Left renal cortex interstitium (tissue), 4 donors: Measurements from ENCODE around the gene OR56A5. TPM values are rescaled to one million over a fixed set of nuclear protein-coding genes. Genes with fewer than 3 reads are reported as not detected.

Source experiments
- DNase-seq, 4 donors: peaks; one replicate each; pipeline ENCODE4 v3.0.0-alpha.2; 2013; ENCODE audit warnings: low read depth in 4 of 4, low spot score in 2 of 4, missing footprints in 1 of 4
- polyA plus RNA-seq, 4 donors: library from polyadenylated mRNA; unstranded; fragments of 120-200 nt; gene quantifications; one replicate each; pipeline ENCODE4 v1.2.1, GENCODE V29; 2013; ENCODE audit not compliant: insufficient read length in 4 of 4

The OR56A5 gene
- polyA plus RNA-seq, 4 donors, result not detected

DNA sequence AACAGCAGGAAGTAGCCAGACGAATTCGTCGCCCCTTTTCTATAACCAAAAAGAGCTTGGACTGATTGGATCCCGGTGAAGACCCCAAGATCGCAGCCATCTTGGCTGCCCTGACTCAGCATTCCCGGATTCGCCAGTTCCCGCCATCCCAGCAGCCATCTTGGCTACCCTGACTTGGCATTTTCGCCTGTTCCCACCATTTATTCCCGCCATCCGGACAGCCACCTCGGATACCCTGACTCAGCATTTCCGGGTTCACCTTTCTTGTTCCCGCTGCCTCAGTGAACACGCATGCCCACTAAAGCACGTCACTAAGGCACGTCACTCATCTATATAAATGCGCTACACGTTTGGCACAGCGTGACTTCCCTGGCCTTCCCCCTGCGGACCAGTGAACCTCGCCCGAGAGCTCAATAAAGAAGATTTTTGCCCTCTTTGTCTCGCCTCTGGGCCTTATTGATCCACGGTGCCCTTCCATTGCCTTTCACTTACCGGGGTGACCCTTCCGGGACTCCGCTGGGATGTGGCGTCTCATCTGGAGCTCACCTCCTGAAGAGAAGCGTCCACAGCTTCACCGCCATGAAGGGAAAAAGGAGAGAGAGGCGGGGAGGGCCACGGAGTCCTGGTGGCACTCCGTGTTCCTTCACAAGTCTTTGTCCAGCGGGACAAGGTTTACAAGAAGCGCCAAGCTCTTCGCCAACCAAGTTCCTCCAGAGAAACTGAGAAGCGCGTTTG lies 30.3 kb downstream of the OR56A5 start:
- DNase-seq, result no peak

DNA sequence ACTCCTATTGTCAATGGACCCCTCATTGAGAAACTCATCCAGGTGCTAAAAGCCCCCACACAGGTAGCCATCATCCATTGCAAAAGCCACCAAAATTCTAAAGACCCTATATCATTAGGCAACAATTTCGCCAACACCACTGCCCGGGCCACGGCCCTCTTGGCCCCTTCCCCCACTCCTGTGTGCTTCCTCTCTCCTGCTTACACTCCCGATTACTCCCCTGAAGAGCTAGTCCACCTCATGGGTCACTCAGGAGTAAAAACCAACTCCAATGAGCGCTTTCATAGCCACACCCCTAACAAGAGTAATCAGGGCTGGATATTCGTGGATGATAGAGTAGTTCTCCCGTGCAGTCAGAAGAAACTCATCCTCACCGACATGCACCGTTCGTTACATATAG lies 35.2 kb downstream of the OR56A5 start:
- DNase-seq, result no peak

DNA sequence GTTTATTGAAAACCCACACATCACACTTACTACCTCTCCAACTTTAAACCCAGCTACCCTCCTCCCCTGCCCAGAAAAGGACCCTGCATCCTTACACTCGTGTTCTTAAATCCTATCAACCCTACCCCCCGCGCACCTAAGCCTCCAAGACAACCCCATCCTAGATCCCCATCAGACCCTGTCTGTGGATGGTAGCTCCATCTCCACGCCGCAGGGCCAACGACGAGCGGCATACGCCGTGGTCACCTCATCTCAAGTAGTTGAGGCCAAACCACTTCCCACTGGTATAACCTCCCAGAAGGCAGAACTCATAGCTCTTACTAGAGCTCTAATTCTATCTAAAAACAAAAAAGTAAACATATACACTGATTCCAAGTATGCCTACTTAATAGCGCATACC lies 35.6 kb downstream of the OR56A5 start:
- no peak for DNase-seq

DNA sequence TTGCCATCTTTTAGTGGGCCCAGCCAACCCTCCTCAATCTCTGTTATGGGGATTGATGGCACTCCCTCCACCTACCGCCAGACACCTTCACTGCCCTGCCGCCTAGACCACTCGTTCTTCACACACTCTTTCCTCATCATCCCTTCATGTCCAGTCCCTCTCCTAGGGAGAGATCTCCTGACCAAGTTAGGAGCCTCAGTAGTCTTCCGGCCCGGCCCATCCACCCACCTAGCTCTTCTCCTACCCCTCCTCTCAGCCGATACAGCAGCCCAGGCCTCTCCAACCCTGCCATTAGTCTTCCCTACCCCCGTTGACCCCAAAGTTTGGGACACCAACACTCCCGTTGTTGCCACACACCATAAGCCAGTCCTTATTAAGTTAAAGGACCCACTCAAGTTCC lies 37.2 kb downstream of the OR56A5 start:
- no peak for DNase-seq

DNA sequence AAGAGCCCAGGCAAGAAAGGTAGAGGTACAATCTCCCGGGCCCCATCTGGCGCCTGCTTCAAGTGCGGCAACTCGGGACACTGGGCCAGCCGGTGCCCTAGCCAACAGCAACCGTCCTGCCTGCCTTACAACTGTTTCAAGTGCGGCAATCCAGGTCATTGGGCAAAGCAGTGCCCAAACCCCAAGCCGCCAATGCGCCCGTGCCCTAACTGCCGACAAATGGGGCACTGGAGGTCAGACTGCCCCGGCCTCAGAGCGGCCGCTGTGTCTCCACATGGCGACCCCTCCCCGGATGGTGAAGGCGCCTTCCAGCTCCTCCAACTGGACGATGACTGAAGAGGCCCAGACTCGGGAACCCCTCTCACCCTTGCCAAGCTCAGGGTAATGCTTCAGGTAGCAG lies 37.7 kb downstream of the OR56A5 start:
- no peak for DNase-seq

DNA sequence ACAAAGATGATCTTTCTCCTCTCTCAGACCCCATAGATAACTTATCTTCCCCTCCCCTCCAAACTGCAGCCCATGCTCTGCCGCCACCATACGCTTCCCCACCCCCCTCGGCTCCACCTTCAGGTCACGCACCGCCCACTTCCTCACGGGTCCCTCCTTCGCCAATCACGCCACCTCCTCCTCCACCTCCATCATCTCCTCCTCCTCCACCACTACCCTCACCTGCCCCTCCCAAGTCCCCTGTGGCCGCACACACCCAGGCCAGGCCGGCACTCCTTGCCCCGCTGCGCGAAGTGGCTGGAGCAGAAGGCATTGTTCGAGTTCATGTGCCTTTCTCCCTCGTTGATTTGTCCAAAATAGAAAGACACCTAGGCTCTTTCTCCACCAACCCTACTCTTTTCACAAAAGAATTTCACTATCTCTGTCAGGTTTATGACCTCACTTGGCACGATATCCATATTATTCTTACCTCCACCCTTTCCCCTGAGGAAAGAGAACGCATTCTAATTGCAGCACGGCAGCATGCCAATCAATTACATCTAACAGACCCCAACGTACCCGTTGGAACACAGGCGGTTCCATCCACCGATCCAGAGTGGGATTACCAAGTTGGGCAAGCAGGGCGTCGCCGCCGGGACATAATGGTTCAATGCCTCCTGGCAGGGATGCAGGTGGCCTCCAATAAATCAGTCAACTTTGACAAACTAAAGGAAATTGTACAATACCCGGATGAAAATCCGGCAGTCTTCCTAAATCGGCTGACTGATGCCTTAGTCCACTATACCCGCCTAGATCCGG lies 38.5 kb downstream of the OR56A5 start:
- no peak for DNase-seq

DNA sequence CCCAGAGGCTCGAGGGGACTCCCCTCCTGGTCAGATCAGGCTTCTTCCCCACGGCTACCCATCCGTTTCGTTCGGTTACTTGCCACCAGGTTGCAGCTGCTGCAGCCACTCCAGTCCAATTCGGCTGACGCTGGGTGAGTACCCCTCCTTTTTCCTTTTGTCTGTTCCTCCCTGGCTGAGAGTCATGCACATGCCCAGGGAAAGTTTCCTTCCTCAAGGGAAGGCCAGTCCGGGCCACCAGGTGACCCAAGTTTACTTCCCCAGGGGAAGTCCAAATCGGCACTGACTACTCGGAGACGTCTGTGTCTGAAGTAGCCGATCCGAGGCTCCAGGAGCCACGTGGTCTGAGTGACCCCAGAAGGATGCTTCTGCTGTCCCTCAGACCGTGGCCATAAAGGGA lies 39.5 kb downstream of the OR56A5 start:
- no peak for DNase-seq

DNA sequence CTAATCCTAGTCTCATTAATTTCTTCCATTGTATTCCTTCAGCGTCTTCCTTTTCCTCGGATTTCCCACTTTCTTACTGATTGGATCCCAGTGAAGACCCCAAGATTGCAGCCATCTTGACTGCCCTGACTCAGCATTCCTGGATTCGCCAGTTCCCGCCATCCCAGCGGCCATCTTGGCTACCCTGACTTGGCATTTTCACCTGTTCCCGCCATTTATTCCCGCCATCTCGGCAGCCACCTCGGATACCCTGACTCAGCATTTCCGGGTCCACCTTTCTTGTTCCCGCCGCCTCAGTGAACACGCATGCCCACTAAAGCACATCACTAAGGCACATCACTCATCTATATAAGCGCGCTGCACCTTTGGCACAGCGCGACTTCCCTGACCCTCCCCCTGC lies 40.0 kb downstream of the OR56A5 start:
- DNase-seq, result no peak

DNA sequence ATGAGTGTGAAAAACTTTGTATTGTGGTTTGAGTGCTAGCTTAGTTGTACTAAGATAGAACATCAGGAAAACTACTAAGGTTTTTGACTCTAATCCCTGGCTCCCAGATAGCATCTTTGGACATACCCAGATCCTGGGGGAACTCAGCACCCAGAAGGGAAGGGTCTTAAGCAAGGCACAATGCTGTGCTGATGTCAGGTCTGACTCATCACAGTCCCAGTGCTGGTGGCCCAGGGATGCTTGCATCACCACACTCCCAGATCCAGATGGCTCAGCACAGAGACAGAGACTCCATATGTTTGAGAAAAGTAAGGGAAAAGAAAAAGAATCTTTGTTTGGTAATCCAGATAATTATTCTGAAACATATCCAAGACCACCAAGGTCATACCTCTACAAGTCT lies 44.5 kb downstream of the OR56A5 start:
- no peak for DNase-seq

DNA sequence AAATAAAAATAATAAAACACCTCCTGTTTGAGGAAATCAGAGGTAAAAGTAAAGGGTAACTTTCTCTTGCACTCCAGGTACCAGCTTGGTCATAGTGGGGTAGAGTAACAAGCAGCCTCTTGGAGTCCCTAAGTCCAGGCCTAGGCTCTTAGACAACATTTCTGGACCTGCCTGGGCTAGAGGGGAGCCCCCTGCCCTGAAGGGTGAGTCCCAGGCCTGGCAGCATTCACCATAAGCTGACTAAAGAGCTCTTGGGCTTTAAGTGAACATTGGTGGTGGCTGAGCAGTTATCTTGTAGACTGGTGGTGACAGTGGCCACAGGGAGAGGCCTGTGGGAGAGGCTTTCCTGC lies 44.9 kb downstream of the OR56A5 start:
- no peak for DNase-seq

DNA sequence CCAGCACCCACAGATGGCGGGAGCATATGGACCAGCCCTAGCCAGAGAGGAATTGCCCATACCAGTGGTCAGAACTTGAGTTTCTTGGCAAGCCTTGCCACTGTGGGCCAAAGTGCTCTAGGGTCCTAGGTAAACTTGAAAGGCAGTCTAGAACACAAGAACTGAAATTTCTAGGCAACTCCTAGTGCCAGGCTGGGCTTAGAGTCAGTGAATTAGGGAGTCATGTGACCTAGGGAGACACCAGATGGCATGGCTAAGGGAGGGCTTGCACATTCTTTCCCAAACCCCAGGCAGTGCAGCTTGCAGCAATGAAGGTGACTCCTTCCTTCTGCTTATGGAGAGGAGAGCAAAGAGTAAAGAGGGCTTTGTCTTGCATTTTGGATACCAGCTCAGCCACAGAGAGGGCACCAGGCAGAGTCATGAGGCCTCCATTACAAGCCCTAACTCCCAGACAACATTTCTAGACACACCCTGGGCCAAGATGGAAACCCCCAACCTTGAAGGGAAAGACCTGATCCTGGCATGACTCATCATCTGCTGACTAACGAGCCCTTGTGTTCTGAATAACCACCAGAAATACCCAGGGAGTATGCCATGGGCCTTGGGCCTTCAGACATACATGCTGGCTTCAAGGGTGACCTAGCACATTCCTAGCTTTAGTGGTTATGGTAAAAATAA lies 45.4 kb downstream of the OR56A5 start:
- no peak for DNase-seq

Other genes starting within 250 kb of the OR56A5 start
- gene OR56B1, start 232.0 kb downstream of the OR56A5 start, polyA plus RNA-seq, result not detected
- not detected for gene OR52N4, start 214.3 kb downstream of the OR56A5 start, polyA plus RNA-seq
- not detected for gene OR52N5, start 185.1 kb downstream of the OR56A5 start, polyA plus RNA-seq
- gene OR52N1, start 177.2 kb downstream of the OR56A5 start, polyA plus RNA-seq, result not detected
- gene OR52N2, start 159.6 kb downstream of the OR56A5 start, polyA plus RNA-seq, result not detected
- gene OR52E6, start 126.6 kb downstream of the OR56A5 start, polyA plus RNA-seq, result not detected
- gene OR52E8, start 110.8 kb downstream of the OR56A5 start, polyA plus RNA-seq, result not detected
- under 1 TPM in 2 of 4 donors, not detected in 2; 0.06 to 0.07 TPM for gene OR52E4, start 87.9 kb downstream of the OR56A5 start, polyA plus RNA-seq
- gene OR52E5, start 75.3 kb downstream of the OR56A5 start, polyA plus RNA-seq, result not detected
- not detected for gene OR56A3, start 26.2 kb downstream of the OR56A5 start, polyA plus RNA-seq
- gene OR52L1, start 18.5 kb upstream of the OR56A5 start, polyA plus RNA-seq, result not detected
- gene OR56A4, start 38.5 kb upstream of the OR56A5 start, polyA plus RNA-seq, result under 1 TPM in 3 of 4 donors, not detected in 1; 0.05 to 0.09 (median 0.06) TPM
- gene OR56A1, start 62.3 kb upstream of the OR56A5 start, polyA plus RNA-seq, result under 1 TPM in 2 of 4 donors, not detected in 2; 0.01 to 0.02 TPM
- under 1 TPM in 3 of 4 donors, not detected in 1; 0.19 to 0.23 (median 0.22) TPM for gene OR56B4, start 139.2 kb upstream of the OR56A5 start, polyA plus RNA-seq
- gene OR52B2, start 201.8 kb upstream of the OR56A5 start, polyA plus RNA-seq, result not detected
- under 1 TPM in 2 of 4 donors, not detected in 2; 0.21 to 0.27 TPM for gene OR52W1, start 230.7 kb upstream of the OR56A5 start, polyA plus RNA-seq
- 1 to 10 TPM in 2 of 4 donors, under 1 TPM in 2; 0.66 to 2.6 (median 1.5) TPM for gene C11orf42, start 237.1 kb upstream of the OR56A5 start, polyA plus RNA-seq